MV-4-11 (cell line): ENCODE results near the gene FAM200A.
"Not testable (repeated sequence)": the region's sequence is repeated elsewhere in the genome, so short reads cannot be mapped to it uniquely, and the experiment has no call there.

Experiments
- DNase-seq: peaks from one replicate; lab custom pipeline; 2025; lab: John Stamatoyannopoulos, UW

FAM200A gene

GRCh38 chr7:99551767-99552463 is at the start of gene FAM200A:
Gene FAM200A, minus strand, starts transcription at chr7:99552114. Its CDS starts 3,707 bp downstream, at chr7:99548407.
- DNase-seq = peak; percentile 82

- no peak for DNase-seq
Measured at GRCh38 chr7:99599836-99600235, 47.9 kb upstream of the FAM200A start.

GRCh38 chr7:99597762-99598501 is 46.0 kb upstream of the FAM200A start, which contains the start of gene TMEM225B:
Gene TMEM225B, plus strand, starts transcription at chr7:99598267. Its CDS starts 6,122 bp downstream, at chr7:99604389.
- no peak for DNase-seq

- no peak for DNase-seq
Measured at GRCh38 chr7:99596408-99596955, 44.6 kb upstream of the FAM200A start.

GRCh38 chr7:99594948-99595745 is 43.2 kb upstream of the FAM200A start:
- no peak for DNase-seq

GRCh38 chr7:99588868-99589267 is 37.0 kb upstream of the FAM200A start:
- DNase-seq = no peak

GRCh38 chr7:99580778-99581332 is 28.9 kb upstream of the FAM200A start:
- DNase-seq = not testable (repeated sequence)

GRCh38 chr7:99579956-99580777 is 28.3 kb upstream of the FAM200A start:
- no peak for DNase-seq

- DNase-seq = no peak
Measured at GRCh38 chr7:99579281-99579955, 27.5 kb upstream of the FAM200A start.

- DNase-seq = no peak
Measured at GRCh38 chr7:99576251-99576650, 24.3 kb upstream of the FAM200A start.

GRCh38 chr7:99573257-99573656 is 21.3 kb upstream of the FAM200A start:
- no peak for DNase-seq

GRCh38 chr7:99571768-99572167 is 19.9 kb upstream of the FAM200A start:
- no peak for DNase-seq

GRCh38 chr7:99568770-99569169 is 16.9 kb upstream of the FAM200A start:
- not testable (repeated sequence) for DNase-seq

- no peak for DNase-seq
Measured at GRCh38 chr7:99563650-99564049, 11.7 kb upstream of the FAM200A start.

GRCh38 chr7:99562832-99563231 is 10.9 kb upstream of the FAM200A start:
- DNase-seq = peak; percentile 80

GRCh38 chr7:99562114-99562784 is 10.3 kb upstream of the FAM200A start:
- DNase-seq = no peak

GRCh38 chr7:99561737-99562051 is 9.8 kb upstream of the FAM200A start:
- no peak for DNase-seq

- DNase-seq = peak; percentile 47
Measured at GRCh38 chr7:99560834-99561736, 9.2 kb upstream of the FAM200A start.
